C4-2B (cell line): ENCODE measurements around the gene EPHA2.

Experiments used
- CTCF ChIP-seq: fragments of 450-650 bp; conservative IDR thresholded peaks from 2 replicates; pipeline ENCODE4 v1.5.1; 2017; ENCODE audit warnings: mild to moderate bottlenecking
- ZFX ChIP-seq: fragments of 450-650 bp; IDR thresholded peaks from 2 replicates; pipeline ENCODE4 v1.6.1; 2017

GRCh38 chr1:16129921-16130543, 25.8 kb downstream of the EPHA2 start:
- TF ChIP-seq CTCF (no peak), ZFX (no peak)
